Stimulated activated naive CD4-positive, alpha-beta T cell (primary cell): Measurements from ENCODE around the gene ANKRD40.

Source experiments
- DNase-seq, 6 experiments: peaks; one replicate each; lab custom pipeline; 2025; lab: John Stamatoyannopoulos, UW

ANKRD40 gene

GRCh38 chr17:50668025-50668837, 39.5 kb downstream of the ANKRD40 start:
- DNase-seq, result no peak

- DNase-seq, result no peak
Observed at GRCh38 chr17:50667259-50668024, 40.3 kb downstream of the ANKRD40 start.

GRCh38 chr17:50666316-50666715, 41.4 kb downstream of the ANKRD40 start:
- DNase-seq, result no peak

- no peak for DNase-seq
Observed at GRCh38 chr17:50665838-50666237, 41.9 kb downstream of the ANKRD40 start.

- DNase-seq, result no peak
Observed at GRCh38 chr17:50664788-50665458, 42.8 kb downstream of the ANKRD40 start.

DNA sequence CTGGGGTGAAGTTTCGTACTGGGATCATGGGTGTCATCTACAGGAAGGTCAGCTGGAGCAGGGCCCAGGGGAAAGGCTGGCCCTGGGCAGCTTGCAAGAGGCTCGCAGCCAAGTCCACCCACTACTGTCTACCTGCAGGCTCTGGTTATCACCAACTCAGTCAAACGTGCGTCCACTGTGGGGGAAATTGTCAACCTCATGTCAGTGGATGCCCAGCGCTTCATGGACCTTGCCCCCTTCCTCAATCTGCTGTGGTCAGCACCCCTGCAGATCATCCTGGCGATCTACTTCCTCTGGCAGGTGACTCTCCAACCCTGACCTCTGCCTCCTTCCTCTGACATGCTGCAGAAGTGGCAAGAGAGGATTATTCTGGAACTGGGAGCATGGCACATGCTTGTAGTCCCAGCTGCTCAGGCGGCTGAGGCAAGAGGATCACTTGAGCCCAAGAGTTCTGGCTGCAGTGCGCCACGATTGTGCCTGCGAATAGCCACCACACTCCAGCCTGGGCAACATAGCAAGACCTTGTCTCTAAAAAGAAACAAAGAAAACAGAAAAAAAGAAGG, 43.8 kb downstream of the ANKRD40 start:
- no peak for DNase-seq

DNA sequence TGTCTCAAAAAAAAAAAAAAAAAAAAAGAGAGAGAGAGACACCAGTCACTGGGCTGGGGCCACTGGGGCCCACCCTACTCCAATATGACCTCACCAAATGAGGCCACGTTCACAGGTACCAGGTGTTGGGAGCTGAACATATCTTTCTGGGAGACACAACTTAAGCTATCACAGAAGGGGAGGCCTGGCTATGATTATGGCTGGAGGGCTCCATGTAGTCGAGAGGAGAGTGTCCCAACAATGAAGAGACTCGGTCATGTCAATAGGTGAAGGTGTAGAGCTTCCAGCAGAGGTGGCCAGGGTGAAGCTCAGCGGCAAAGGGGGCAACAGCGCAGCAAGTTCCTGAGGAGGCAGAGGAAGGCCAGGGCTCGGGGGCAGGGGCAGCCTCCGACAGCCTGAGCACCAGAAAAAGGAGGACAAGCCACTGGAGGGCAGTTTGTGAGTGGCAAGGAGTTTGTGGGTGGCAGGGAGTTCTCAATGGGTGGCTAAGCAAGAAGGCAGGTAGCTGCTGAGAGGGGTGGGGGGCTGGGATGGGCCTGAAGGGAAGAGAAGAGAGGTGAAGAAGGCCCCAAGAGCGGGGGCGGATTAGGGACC, 45.0 kb downstream of the ANKRD40 start:
- DNase-seq, result no peak

DNA sequence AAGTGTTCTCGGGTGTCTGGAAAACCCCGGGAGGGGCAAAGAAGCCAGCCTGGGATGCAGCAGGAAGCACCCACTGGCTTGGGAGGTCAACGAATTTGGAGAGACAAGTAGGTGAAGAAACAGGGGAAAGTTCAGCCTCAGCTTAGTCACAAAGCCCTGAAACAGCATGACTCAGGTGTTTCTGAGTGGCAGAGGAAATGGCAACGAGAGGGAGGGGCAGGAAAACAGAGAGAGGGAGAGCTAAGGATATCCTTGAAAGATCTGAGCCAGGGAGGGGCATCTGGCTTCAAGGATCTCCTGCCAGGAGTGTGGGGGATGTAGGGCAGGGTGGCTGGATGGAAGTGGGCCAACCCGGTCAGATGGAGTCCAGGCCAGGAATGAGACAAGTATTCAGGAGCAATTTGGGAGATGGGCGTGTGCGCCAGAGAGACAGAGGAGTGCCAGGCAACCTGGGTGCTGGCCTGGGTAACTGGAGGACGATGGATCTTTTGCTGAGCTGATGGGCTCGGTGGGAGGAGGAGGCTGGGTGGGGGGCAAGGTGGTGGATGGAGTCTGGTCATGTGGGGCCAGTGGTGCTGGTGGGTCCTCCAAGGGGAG, 45.8 kb downstream of the ANKRD40 start:
- DNase-seq, result no peak

DNA sequence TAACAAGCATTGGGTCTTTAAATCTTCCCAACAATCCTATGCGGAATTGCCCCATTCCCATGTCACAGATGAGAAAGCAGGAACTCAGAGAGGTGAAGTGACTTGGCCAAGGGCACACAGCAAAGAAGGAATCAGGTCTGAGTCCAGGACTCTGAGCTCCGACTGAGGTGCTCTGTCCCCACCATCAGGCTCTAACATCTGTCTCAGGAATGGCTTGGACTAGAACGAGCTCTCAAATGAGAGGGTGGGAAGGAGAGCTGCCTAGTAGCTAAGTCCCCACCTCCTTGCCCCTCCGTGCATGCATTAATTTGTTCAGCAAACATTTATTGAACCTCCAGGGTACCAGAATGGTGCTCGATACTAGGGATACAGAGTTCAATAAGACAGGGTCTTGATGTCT, 46.4 kb downstream of the ANKRD40 start:
- no peak for DNase-seq

DNA sequence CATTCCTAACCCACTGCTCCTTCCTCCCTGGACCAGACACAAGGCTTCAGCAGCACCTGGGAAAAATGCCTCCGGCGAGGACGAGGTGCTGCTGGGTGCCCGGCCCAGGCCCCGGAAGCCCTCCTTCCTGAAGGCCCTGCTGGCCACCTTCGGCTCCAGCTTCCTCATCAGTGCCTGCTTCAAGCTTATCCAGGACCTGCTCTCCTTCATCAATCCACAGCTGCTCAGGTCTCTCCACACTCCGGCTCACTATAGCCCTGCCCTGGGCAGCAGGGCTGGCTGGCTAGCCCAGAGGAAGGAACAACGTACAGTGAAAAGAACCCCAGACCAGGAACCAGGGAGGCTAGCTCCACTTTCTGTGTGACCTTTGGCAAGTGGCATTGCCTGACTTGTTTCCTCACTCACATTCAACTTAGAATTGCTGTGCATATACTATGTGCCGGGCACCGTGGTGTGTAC, 46.8 kb downstream of the ANKRD40 start:
- no peak for DNase-seq

- no peak for DNase-seq
Observed at GRCh38 chr17:50660042-50660886, 47.5 kb downstream of the ANKRD40 start.

GRCh38 chr17:50659179-50659578, 48.5 kb downstream of the ANKRD40 start:
- no peak for DNase-seq

DNA sequence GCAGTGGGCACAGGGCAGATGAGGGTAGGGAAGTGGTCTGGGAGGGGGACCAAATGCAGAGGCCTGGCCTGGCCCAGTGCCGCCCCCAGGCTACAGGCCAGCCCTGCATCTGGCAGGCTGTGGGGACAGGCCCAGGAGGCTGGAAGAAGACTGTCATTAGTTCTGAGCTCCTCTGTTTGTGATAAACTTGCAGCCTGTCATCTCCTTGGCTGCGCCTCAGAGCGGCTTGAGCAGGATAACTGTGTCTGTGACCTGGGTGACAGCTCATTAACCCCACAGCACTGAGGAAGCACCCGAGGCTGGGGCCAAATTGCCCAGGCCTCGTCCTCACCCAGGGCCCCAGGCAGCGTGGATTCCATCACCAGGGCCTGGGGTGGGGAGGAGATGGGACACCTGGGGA, 49.1 kb downstream of the ANKRD40 start:
- DNase-seq, result no peak

GRCh38 chr17:50657627-50658026, 50.1 kb downstream of the ANKRD40 start:
- no peak for DNase-seq

DNA sequence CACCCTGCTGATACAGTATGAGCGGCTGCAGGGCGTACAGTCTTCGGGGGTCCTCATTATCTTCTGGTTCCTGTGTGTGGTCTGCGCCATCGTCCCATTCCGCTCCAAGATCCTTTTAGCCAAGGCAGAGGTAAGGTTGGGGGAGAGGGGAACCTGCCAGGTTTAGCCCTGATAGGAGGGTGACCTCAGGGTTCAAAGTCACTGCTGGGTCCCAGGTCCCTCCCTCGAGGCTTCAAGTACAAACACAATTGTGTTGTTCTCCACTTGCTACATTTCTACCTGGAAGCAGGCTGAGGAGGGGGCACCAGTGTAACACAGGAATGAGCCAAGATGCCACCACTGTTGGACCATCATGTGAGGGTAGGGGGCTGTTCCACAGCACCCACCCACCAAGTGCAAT, 50.7 kb downstream of the ANKRD40 start:
- no peak for DNase-seq

GRCh38 chr17:50656509-50656908, 51.2 kb downstream of the ANKRD40 start:
- DNase-seq, result no peak

DNA sequence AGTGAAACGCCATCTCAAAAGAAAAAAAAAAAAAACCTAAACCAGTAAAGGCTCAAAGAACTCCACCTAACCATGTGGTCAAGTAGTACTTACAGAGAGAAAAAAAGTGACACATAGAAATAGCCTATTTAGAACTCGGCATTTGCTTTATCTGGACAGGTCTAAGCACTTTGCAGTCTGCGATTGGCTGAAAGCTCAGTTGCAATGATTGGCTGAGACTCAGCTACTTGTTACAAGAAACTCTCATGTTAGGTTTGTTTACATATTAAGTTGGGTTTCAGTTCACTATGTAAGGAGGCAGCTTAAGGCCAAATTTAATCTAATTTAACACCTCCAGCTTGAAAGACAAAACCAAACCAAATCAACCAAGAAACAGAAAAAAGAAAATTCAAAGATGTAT, 54.0 kb downstream of the ANKRD40 start:
- no peak for DNase-seq

GRCh38 chr17:50651661-50652060, 56.1 kb downstream of the ANKRD40 start:
- DNase-seq, result no peak

DNA sequence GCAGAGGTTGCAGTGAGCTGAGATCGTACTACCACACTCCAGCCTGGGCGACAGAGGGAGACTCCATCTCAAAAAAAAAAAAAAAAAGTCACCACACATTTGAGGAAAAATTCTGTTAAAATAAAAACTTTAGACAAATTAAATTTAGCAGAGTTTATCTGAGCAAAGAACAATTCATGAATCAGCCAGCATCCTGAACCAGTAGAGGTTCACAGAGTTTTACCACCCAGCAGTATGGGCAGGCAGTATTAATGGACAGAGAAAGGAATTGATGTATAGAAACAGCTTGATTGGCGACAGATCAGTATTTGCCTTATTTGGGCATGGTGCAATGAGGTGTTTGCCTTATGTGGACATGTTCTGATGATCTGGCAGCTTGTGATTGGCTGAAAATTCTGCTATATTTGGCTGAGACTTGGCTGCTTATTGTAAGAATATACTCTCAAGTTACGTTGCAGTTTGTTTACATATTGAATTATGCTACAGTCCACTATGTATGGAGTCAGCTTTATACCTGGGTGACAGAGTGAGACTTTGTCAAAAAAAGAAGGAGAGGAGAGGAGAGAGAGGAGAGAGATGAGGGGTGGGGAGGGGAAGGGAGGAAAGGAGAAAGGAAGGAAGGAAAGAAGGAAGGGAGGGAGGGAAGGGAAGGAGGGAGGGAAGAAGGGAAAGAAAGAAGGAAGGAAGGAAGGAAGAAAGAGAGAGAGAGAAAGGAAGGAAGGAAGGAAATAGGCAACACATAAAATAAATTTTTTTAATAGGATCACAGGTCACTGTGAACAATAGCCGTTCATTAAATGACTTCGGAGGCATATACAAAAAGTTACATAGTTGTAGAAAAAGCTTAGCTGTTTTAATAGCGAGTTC, 58.4 kb downstream of the ANKRD40 start:
- no peak for DNase-seq

- DNase-seq, result no peak
Observed at GRCh38 chr17:50647187-50647586, 60.5 kb downstream of the ANKRD40 start.
